RKO (cell line): ENCODE data around the gene PACS1.
"Not testable (repeated sequence)": the region's sequence is repeated elsewhere in the genome, so short reads cannot be mapped to it uniquely, and the experiment has no call there.

Experiments
- DNase-seq: peaks from one replicate; pipeline ENCODE4 v3.0.0-alpha.2; 2016; ENCODE audit warnings: low spot score

The PACS1 gene

GRCh38 chr11:66226101-66226500 is 156.0 kb downstream of the PACS1 start:
- DNase-seq = no peak

- no peak for DNase-seq
Observed at GRCh38 chr11:66227700-66228099, 157.6 kb downstream of the PACS1 start.

- DNase-seq = no peak
Observed at GRCh38 chr11:66228521-66228920, 158.4 kb downstream of the PACS1 start.

- DNase-seq = no peak
Observed at GRCh38 chr11:66230156-66230555, 160.1 kb downstream of the PACS1 start.

GRCh38 chr11:66230978-66231377 is 160.9 kb downstream of the PACS1 start:
- DNase-seq = no peak

- DNase-seq = no peak
Observed at GRCh38 chr11:66231561-66231960, 161.5 kb downstream of the PACS1 start.

- no peak for DNase-seq
Observed at GRCh38 chr11:66232769-66233168, 162.7 kb downstream of the PACS1 start.

- DNase-seq = no peak
Observed at GRCh38 chr11:66233301-66233700, 163.2 kb downstream of the PACS1 start.

- DNase-seq = no peak
Observed at GRCh38 chr11:66235141-66235540, 165.1 kb downstream of the PACS1 start.

GRCh38 chr11:66237867-66238266 is 167.8 kb downstream of the PACS1 start:
- no peak for DNase-seq

- DNase-seq = no peak
Observed at GRCh38 chr11:66238786-66239413, 168.8 kb downstream of the PACS1 start.

GRCh38 chr11:66239511-66239910 is 169.4 kb downstream of the PACS1 start:
- no peak for DNase-seq

- DNase-seq = no peak
Observed at GRCh38 chr11:66239998-66240780, 170.1 kb downstream of the PACS1 start.

GRCh38 chr11:66240781-66241136 is 170.7 kb downstream of the PACS1 start:
- DNase-seq = no peak

- DNase-seq = no peak
Observed at GRCh38 chr11:66242095-66242765, 172.2 kb downstream of the PACS1 start.

- DNase-seq = no peak
Observed at GRCh38 chr11:66243782-66244535, 173.9 kb downstream of the PACS1 start.

GRCh38 chr11:66247295-66247694 is 177.2 kb downstream of the PACS1 start:
- DNase-seq = no peak

GRCh38 chr11:66247801-66248200 is 177.7 kb downstream of the PACS1 start:
- DNase-seq = no peak

- DNase-seq = no peak
Observed at GRCh38 chr11:66248903-66249302, 178.8 kb downstream of the PACS1 start.

GRCh38 chr11:66251809-66252208 is 181.7 kb downstream of the PACS1 start:
- DNase-seq = no peak

- not testable (repeated sequence) for DNase-seq
Observed at GRCh38 chr11:66253081-66253480, 183.0 kb downstream of the PACS1 start.

- DNase-seq = no peak
Observed at GRCh38 chr11:66258473-66258893, 188.4 kb downstream of the PACS1 start.
